Activated T-helper 1 cell treated with anti-CD3 and anti-CD28 coated beads, Interleukin-2, amount 50 U/mL, for 16 hours (primary cell): ENCODE data around the gene B4GALNT3.

Source experiments
- DNase-seq, 2 donors: peaks; one replicate each; pipeline ENCODE4 v3.0.0-alpha.2; 2020; ENCODE audit warnings: low read depth in 1 of 2, low spot score in 1 of 2

Gene B4GALNT3

GRCh38 chr12:591167-592023, 131.7 kb downstream of the B4GALNT3 start:
- DNase-seq, result no peak

GRCh38 chr12:592024-592505, 132.3 kb downstream of the B4GALNT3 start:
- no peak for DNase-seq

- no peak for DNase-seq
Observed at GRCh38 chr12:593396-594270, 133.9 kb downstream of the B4GALNT3 start.

- DNase-seq, result no peak
Observed at GRCh38 chr12:597926-598568, 138.3 kb downstream of the B4GALNT3 start.

- DNase-seq, result no peak
Observed at GRCh38 chr12:599756-600155, 140.0 kb downstream of the B4GALNT3 start.

GRCh38 chr12:601976-602699, 142.4 kb downstream of the B4GALNT3 start:
- no peak for DNase-seq

GRCh38 chr12:602700-603068, 142.9 kb downstream of the B4GALNT3 start:
- no peak for DNase-seq

DNA sequence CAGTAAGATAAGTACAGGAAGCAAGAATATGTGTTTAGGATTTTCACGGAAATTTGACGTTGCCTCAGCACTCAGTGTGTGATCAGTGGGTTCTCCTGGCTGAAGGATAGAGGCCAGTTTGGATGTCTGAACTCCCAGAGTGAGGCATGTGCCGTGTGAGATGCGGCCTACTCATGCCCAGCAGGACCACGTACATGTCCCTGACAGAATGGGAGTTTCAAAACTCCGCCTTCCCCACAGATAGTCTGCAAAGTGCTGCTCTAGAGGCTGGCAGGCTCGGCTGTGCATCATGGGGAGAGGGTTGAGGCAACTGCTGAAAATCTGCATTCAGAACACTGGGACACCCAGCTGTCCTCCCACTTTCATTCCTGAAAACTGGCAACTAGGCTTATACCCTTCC, 145.2 kb downstream of the B4GALNT3 start:
- no peak for DNase-seq

- no peak for DNase-seq
Observed at GRCh38 chr12:607541-608001, 147.8 kb downstream of the B4GALNT3 start.

- no peak for DNase-seq
Observed at GRCh38 chr12:608413-608812, 148.7 kb downstream of the B4GALNT3 start.

DNA sequence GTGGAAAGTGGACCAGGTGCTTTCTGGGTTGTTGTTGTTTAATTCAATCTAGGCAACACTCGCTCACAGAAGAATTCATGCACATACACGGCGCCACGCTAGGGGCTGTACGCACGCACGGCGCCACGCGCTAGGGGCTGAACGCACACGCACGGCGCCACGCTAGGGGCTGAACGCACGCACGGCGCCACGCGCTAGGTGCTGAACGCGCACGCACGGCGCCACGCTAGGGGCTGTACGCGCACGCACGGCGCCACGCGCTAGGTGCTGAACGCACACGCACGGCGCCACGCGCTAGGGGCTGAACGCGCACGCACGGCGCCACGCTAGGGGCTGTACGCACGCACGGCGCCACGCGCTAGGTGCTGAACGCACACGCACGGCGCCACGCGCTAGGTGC, 149.2 kb downstream of the B4GALNT3 start:
- DNase-seq, result no peak

DNA sequence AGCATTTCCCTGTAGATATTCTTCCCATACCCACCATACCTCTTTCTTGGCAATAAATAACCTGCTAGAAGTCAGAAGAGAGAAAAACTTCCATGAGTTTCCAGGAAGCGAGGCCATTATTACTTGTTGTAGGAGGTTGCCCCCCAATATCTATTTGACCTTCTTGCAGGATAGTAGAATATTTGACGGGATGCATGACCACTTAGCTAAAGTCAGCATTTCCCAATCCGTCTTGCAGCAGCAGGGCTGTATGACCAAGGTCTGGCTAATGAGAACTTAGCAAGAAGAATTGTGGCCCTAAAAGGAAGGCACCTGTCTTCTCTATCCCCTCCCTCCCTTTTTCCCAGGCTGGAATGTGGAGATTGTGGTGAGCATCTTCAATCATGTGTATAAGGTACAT, 152.0 kb downstream of the B4GALNT3 start:
- no peak for DNase-seq

GRCh38 chr12:612293-612692, 152.6 kb downstream of the B4GALNT3 start:
- no peak for DNase-seq

DNA sequence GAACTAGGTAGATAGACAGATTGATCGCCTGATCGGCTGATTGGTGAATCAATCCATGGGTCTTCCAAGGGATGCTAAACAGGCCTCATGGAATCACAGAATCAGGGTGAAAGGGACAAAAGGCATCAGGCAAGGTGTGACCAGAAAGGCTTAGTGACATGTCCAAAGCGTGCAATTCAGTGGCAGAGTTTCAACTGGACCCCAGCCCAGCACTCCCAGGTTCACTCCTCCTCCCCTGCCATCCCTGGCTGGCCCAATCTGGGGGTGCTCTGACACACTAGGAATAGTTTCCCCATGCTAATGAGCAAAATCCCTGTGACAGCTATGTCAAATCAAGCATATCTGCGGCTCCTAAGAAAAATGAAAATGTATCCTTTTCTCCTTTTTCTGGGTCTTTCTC, 153.1 kb downstream of the B4GALNT3 start:
- no peak for DNase-seq
